HL-60 (cell line): ENCODE measurements around the gene ZDHHC12.

Source experiments
- GABPA ChIP-seq: IDR thresholded peaks from 2 replicates; pipeline ENCODE4 v1.6.1; 2012; ENCODE audit warnings: low read depth
- POLR2AphosphoS5 ChIP-seq: IDR thresholded peaks from 2 replicates; pipeline ENCODE4 v1.6.1; 2012; ENCODE audit warnings: low read depth
- REST ChIP-seq: IDR thresholded peaks from 2 replicates; pipeline ENCODE4 v1.6.1; 2012; ENCODE audit warnings: low read depth; ENCODE audit not compliant: insufficient replicate concordance
- TF ChIP-seq, protein P1 (sequence below): IDR thresholded peaks from one replicate; pipeline ENCODE4 v1.5.1; 2011; ENCODE audit warnings: low read length, control low read depth, inconsistent platforms; ENCODE audit not compliant: insufficient read depth

GRCh38 chr9:128715436-128715750 is 8.5 kb downstream of the ZDHHC12 start:
- TF ChIP-seq GABPA = no peak
- no peak for TF ChIP-seq POLR2AphosphoS5
- TF ChIP-seq REST = no peak
- TF ChIP-seq, protein P1, sequence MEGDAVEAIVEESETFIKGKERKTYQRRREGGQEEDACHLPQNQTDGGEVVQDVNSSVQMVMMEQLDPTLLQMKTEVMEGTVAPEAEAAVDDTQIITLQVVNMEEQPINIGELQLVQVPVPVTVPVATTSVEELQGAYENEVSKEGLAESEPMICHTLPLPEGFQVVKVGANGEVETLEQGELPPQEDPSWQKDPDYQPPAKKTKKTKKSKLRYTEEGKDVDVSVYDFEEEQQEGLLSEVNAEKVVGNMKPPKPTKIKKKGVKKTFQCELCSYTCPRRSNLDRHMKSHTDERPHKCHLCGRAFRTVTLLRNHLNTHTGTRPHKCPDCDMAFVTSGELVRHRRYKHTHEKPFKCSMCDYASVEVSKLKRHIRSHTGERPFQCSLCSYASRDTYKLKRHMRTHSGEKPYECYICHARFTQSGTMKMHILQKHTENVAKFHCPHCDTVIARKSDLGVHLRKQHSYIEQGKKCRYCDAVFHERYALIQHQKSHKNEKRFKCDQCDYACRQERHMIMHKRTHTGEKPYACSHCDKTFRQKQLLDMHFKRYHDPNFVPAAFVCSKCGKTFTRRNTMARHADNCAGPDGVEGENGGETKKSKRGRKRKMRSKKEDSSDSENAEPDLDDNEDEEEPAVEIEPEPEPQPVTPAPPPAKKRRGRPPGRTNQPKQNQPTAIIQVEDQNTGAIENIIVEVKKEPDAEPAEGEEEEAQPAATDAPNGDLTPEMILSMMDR = no peak
